HEK293 (cell line): ENCODE data around the gene UFM1.

Experiments
- CTCF ChIA-PET: fragments of 350-600 bp; formaldehyde crosslinking; extraction: SDS; loops from one replicate; lab custom pipeline; 2021; ENCODE audit warnings: antibody characterized with exemption; lab: Yijun Ruan, JAX
- POLR2A ChIA-PET: fragments of 300-600 bp; formaldehyde crosslinking; extraction: SDS; loops from one replicate; lab custom pipeline; 2020; ENCODE audit warnings: antibody characterized with exemption, inconsistent platforms; lab: Yijun Ruan, JAX
- H3K27ac ChIP-seq: fragments of 200-500 bp; sonication (Bioruptor generic); 2 replicates; pipeline ENCODE4 v1.5.1; 2014; ENCODE audit warnings: low read depth, low read length, control low read depth, inconsistent platforms; ENCODE audit errors: extremely low read depth
- H3K36me3 ChIP-seq, 2 experiments: fragments of 200-500 bp in 1 of 2; sonication (Bioruptor generic) in 1 of 2; 1 replicate in 1 of 2; 2 replicates in 1 of 2; pipeline ENCODE4 v1.5.1; 2014 to 2017; ENCODE audit warnings: inconsistent platforms in 2 of 2, low read length in 2 of 2; ENCODE audit not compliant: control insufficient read depth in 2 of 2, insufficient read depth in 1 of 2
- H3K4me1 ChIP-seq: fragments of 200-500 bp; sonication (Bioruptor generic); 2 replicates; pipeline ENCODE4 v1.5.1; 2014; ENCODE audit warnings: mild to moderate bottlenecking, low read length, inconsistent platforms; ENCODE audit not compliant: control insufficient read depth, insufficient read depth
- H3K4me3 ChIP-seq: 2 replicates; pipeline ENCODE4 v1.5.1; 2011; ENCODE audit warnings: low read depth, mild to moderate bottlenecking, control low read depth, low read length, moderate library complexity
- H3K9me3 ChIP-seq: fragments of 200-500 bp; sonication (Bioruptor generic); 2 replicates; pipeline ENCODE4 v1.5.1; 2014; ENCODE audit warnings: low read depth, low read length, inconsistent platforms; ENCODE audit not compliant: control insufficient read depth, insufficient read depth
- GLIS2 ChIP-seq: fragments of 450-650 bp; formaldehyde crosslinking; IDR thresholded peaks from 2 replicates; pipeline ENCODE4 v1.5.1; 2016; ENCODE audit warnings: missing biosample characterization, missing genetic modification characterization
- HOXD13 ChIP-seq: sonication (generic); formaldehyde crosslinking; IDR thresholded peaks from 2 replicates; pipeline ENCODE4 v1.8.0; 2022; ENCODE audit warnings: missing genetic modification reagents, borderline replicate concordance
- IKZF3 ChIP-seq: fragments of 450-650 bp; IDR thresholded peaks from 2 replicates; pipeline ENCODE4 v1.5.0; 2018; ENCODE audit warnings: missing biosample characterization, mild to moderate bottlenecking, missing genetic modification characterization, moderate library complexity
- KLF16 ChIP-seq: fragments of 450-650 bp; formaldehyde crosslinking; IDR thresholded peaks from 2 replicates; pipeline ENCODE4 v1.5.1; 2017; ENCODE audit warnings: missing biosample characterization, missing genetic modification characterization
- MYNN ChIP-seq: fragments of 450-650 bp; formaldehyde crosslinking; IDR thresholded peaks from 2 replicates; pipeline ENCODE4 v1.5.1; 2016; ENCODE audit warnings: missing biosample characterization, missing genetic modification characterization, borderline replicate concordance
- SCRT2 ChIP-seq: fragments of 450-650 bp; formaldehyde crosslinking; IDR thresholded peaks from 2 replicates; pipeline ENCODE4 v1.5.1; 2016; ENCODE audit warnings: missing biosample characterization, missing genetic modification characterization
- SP7 ChIP-seq: fragments of 450-650 bp; formaldehyde crosslinking; IDR thresholded peaks from 2 replicates; pipeline ENCODE4 v1.5.1; 2016; ENCODE audit warnings: missing biosample characterization, missing genetic modification characterization
- YY1 ChIP-seq: fragments of 450-650 bp; formaldehyde crosslinking; IDR thresholded peaks from 2 replicates; pipeline ENCODE4 v1.5.1; 2018; ENCODE audit warnings: missing biosample characterization, missing genetic modification characterization
- ZBTB48 ChIP-seq: fragments of 450-650 bp; formaldehyde crosslinking; IDR thresholded peaks from 2 replicates; pipeline ENCODE4 v1.5.1; 2016; ENCODE audit warnings: missing biosample characterization, missing genetic modification characterization
- ZFP3 ChIP-seq: fragments of 450-650 bp; formaldehyde crosslinking; IDR thresholded peaks from 2 replicates; pipeline ENCODE4 v1.5.1; 2016; ENCODE audit warnings: low read depth, missing biosample characterization, missing genetic modification characterization
- ZFP69B ChIP-seq: fragments of 450-650 bp; formaldehyde crosslinking; IDR thresholded peaks from 2 replicates; pipeline ENCODE4 v1.5.1; 2016; ENCODE audit warnings: missing biosample characterization, missing genetic modification characterization
- ZNF114 ChIP-seq: fragments of 450-650 bp; formaldehyde crosslinking; IDR thresholded peaks from 2 replicates; pipeline ENCODE4 v1.5.0; 2017; ENCODE audit warnings: missing biosample characterization, missing genetic modification characterization
- ZNF157 ChIP-seq: fragments of 450-650 bp; formaldehyde crosslinking; IDR thresholded peaks from 2 replicates; pipeline ENCODE4 v1.5.1; 2016; ENCODE audit warnings: missing biosample characterization, missing genetic modification characterization
- ZNF174 ChIP-seq: fragments of 450-650 bp; formaldehyde crosslinking; IDR thresholded peaks from 2 replicates; pipeline ENCODE4 v1.5.0; 2017; ENCODE audit warnings: missing biosample characterization, mild to moderate bottlenecking, missing genetic modification characterization
- ZNF2 ChIP-seq: fragments of 450-650 bp; formaldehyde crosslinking; IDR thresholded peaks from 2 replicates; pipeline ENCODE4 v1.5.1; 2016; ENCODE audit warnings: missing biosample characterization, missing genetic modification characterization
- ZNF248 ChIP-seq: fragments of 450-650 bp; formaldehyde crosslinking; IDR thresholded peaks from 2 replicates; pipeline ENCODE4 v1.5.1; 2017; ENCODE audit warnings: missing biosample characterization, missing genetic modification characterization
- ZNF274 ChIP-seq, 2 experiments: fragments of 200-500 bp in 1 of 2; fragments of 450-650 bp in 1 of 2; sonication (Bioruptor generic) in 1 of 2; formaldehyde crosslinking in 1 of 2; IDR thresholded peaks; 2 replicates each; pipeline versions ENCODE4 v1.5.1 to v1.6.1; 2014 to 2016; ENCODE audit warnings: borderline replicate concordance in 1 of 2, inconsistent platforms in 1 of 2, low read length in 1 of 2, missing biosample characterization in 1 of 2, missing genetic modification characterization in 1 of 2
- ZNF280D ChIP-seq: fragments of 450-650 bp; formaldehyde crosslinking; IDR thresholded peaks from 2 replicates; pipeline ENCODE4 v1.5.1; 2016; ENCODE audit warnings: missing biosample characterization, missing genetic modification characterization
- ZNF292 ChIP-seq: fragments of 450-650 bp; formaldehyde crosslinking; IDR thresholded peaks from 2 replicates; pipeline ENCODE4 v1.5.1; 2016; ENCODE audit warnings: low read depth, missing biosample characterization, missing genetic modification characterization, borderline replicate concordance
- ZNF416 ChIP-seq: fragments of 450-650 bp; formaldehyde crosslinking; IDR thresholded peaks from 2 replicates; pipeline ENCODE4 v1.5.1; 2016; ENCODE audit warnings: missing biosample characterization, missing genetic modification characterization
- ZNF555 ChIP-seq: fragments of 450-650 bp; formaldehyde crosslinking; conservative IDR thresholded peaks from 2 replicates; pipeline ENCODE4 v1.5.1; 2017; ENCODE audit warnings: missing biosample characterization, mild to moderate bottlenecking, missing genetic modification characterization, inconsistent platforms
- ZNF596 ChIP-seq: fragments of 450-650 bp; IDR thresholded peaks from 2 replicates; pipeline ENCODE4 v1.5.0; 2018; ENCODE audit warnings: missing biosample characterization, mild to moderate bottlenecking, missing genetic modification characterization, moderate library complexity
- ZNF654 ChIP-seq: fragments of 450-650 bp; formaldehyde crosslinking; IDR thresholded peaks from 2 replicates; pipeline ENCODE4 v1.5.1; 2016; ENCODE audit warnings: low read depth, missing biosample characterization, missing genetic modification characterization
- ZNF785 ChIP-seq: fragments of 450-650 bp; formaldehyde crosslinking; IDR thresholded peaks from 2 replicates; pipeline ENCODE4 v1.5.1; 2016; ENCODE audit warnings: missing biosample characterization, missing genetic modification characterization
- TF ChIP-seq, protein P1 (sequence below): fragments of 450-650 bp; formaldehyde crosslinking; IDR thresholded peaks from 2 replicates; pipeline ENCODE4 v1.5.1; 2016; ENCODE audit warnings: missing biosample characterization, missing genetic modification characterization, low read depth
- TF ChIP-seq, protein P2 (sequence below): fragments of 450-650 bp; formaldehyde crosslinking; IDR thresholded peaks from 2 replicates; pipeline ENCODE4 v1.5.1; 2016; ENCODE audit warnings: missing biosample characterization, missing genetic modification characterization

Gene UFM1

GRCh38 chr13:38334845-38335244 lies 14.8 kb upstream of the UFM1 start:
- CTCF ChIA-PET = no interaction called here
- no peaks in the 10 kb centered on the region for H3K4me1 ChIP-seq
- TF ChIP-seq ZNF280D (tag by site-specific recombination) (no peak), ZFP3 (no peak), SCRT2 (tag by site-specific recombination) (no peak), ZNF174 (tag by site-specific recombination) (no peak), SP7 (tag by site-specific recombination) (no peak), ZNF114 (tag by site-specific recombination) (no peak), KLF16 (no peak), ZNF785 (tag by site-specific recombination) (no peak), ZFP69B (tag by site-specific recombination) (no peak), ZNF292 (tag by site-specific recombination) (no peak), HOXD13 (CRISPR knock-in tag) (no peak), ZBTB48 (no peak), ZNF596 (tag by site-specific recombination) (no peak), ZNF274 (IDR thresholded peaks at IDR 0.05; ENCODE audit: low read length) (no peak), ZNF274 (tag by site-specific recombination; IDR thresholded peaks at IDR 0.05; ENCODE audit: borderline replicate concordance) (no peak), MYNN (tag by site-specific recombination) (no peak)
- TF ChIP-seq, protein P1, sequence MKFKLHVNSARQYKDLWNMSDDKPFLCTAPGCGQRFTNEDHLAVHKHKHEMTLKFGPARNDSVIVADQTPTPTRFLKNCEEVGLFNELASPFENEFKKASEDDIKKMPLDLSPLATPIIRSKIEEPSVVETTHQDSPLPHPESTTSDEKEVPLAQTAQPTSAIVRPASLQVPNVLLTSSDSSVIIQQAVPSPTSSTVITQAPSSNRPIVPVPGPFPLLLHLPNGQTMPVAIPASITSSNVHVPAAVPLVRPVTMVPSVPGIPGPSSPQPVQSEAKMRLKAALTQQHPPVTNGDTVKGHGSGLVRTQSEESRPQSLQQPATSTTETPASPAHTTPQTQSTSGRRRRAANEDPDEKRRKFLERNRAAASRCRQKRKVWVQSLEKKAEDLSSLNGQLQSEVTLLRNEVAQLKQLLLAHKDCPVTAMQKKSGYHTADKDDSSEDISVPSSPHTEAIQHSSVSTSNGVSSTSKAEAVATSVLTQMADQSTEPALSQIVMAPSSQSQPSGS = no peak
- TF ChIP-seq, protein P2, sequence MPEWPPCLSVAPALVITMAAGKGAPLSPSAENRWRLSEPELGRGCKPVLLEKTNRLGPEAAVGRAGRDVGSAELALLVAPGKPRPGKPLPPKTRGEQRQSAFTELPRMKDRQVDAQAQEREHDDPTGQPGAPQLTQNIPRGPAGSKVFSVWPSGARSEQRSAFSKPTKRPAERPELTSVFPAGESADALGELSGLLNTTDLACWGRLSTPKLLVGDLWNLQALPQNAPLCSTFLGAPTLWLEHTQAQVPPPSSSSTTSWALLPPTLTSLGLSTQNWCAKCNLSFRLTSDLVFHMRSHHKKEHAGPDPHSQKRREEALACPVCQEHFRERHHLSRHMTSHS = no peak
- TF ChIP-seq, all 188 proteins: peak for 0
- Histone ChIP-seq H3K9me3 (no peaks in the 10 kb centered on the region), H3K36me3 (no peaks in the 10 kb centered on the region), H3K4me3 (no peak overlapping the region), H3K27ac (no peak overlapping the region)
- POLR2A ChIA-PET = no interaction called here

- TF ChIP-seq ZNF416 (no peak), ZNF157 (tag by site-specific recombination) (no peak), ZNF654 (no peak), ZNF555 (tag by site-specific recombination) (no peak), ZNF248 (tag by site-specific recombination) (no peak), YY1 (tag by site-specific recombination) (no peak), IKZF3 (tag by site-specific recombination) (no peak), GLIS2 (tag by site-specific recombination) (no peak), ZNF596 (tag by site-specific recombination) (no peak), ZNF2 (no peak)
- no peaks in the 10 kb centered on the region for H3K36me3 ChIP-seq
- ChIA-PET CTCF (no interaction called here), POLR2A (no interaction called here)
- no peak overlapping the region for H3K4me3 ChIP-seq
- H3K4me1 ChIP-seq = no peaks in the 10 kb centered on the region
- H3K9me3 ChIP-seq = no peaks in the 10 kb centered on the region
- H3K27ac ChIP-seq = no peak overlapping the region
Measured at GRCh38 chr13:38338089-38338488, 11.6 kb upstream of the UFM1 start.
